ENCODE data around the gene MRPS9.

GRCh38 chr2:105114551-105114950, 76.7 kb downstream of the MRPS9 start:
- TF ChIP-seq, protein P1, sequence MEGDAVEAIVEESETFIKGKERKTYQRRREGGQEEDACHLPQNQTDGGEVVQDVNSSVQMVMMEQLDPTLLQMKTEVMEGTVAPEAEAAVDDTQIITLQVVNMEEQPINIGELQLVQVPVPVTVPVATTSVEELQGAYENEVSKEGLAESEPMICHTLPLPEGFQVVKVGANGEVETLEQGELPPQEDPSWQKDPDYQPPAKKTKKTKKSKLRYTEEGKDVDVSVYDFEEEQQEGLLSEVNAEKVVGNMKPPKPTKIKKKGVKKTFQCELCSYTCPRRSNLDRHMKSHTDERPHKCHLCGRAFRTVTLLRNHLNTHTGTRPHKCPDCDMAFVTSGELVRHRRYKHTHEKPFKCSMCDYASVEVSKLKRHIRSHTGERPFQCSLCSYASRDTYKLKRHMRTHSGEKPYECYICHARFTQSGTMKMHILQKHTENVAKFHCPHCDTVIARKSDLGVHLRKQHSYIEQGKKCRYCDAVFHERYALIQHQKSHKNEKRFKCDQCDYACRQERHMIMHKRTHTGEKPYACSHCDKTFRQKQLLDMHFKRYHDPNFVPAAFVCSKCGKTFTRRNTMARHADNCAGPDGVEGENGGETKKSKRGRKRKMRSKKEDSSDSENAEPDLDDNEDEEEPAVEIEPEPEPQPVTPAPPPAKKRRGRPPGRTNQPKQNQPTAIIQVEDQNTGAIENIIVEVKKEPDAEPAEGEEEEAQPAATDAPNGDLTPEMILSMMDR (IDR thresholded peaks at IDR 0.05), result peak; percentile 45 to 92 (median 62)
- TF ChIP-seq POLR2A (IDR thresholded peaks at IDR 0.05), result no peak
